Nephron progenitor cell (in vitro differentiated cells): ENCODE measurements around the gene ST6GALNAC2.

Source experiments
- DNase-seq: peaks from one replicate; pipeline ENCODE4 v3.0.0; 2021
- H3K27ac Mint-ChIP-seq: 2 replicates; pipeline ENCODE4 v1.8.0; 2021; ENCODE audit warnings: mild to moderate bottlenecking, moderate library complexity, mixed read lengths
- H3K27me3 Mint-ChIP-seq: 2 replicates; pipeline ENCODE4 v1.8.0; 2021; ENCODE audit warnings: mild to moderate bottlenecking, low read depth, mixed read lengths; ENCODE audit not compliant: poor library complexity
- H3K36me3 Mint-ChIP-seq: 2 replicates; pipeline ENCODE4 v1.8.0; 2021; ENCODE audit warnings: low read depth, mixed read lengths
- H3K4me1 Mint-ChIP-seq: 2 replicates; pipeline ENCODE4 v1.8.0; 2021; ENCODE audit warnings: mixed read lengths
- H3K4me3 Mint-ChIP-seq: 2 replicates; pipeline ENCODE4 v1.8.0; 2021; ENCODE audit warnings: mild to moderate bottlenecking, moderate library complexity, mixed read lengths
- H3K9me3 Mint-ChIP-seq: 2 replicates; pipeline ENCODE4 v1.8.0; 2021; ENCODE audit warnings: mild to moderate bottlenecking, moderate library complexity, mixed read lengths
- CTCF ChIP-seq: fragments of 200-600 bp; sonication (generic); IDR thresholded peaks from 2 replicates; pipeline ENCODE4 v1.5.0; 2021; ENCODE audit warnings: antibody characterized with exemption

The ST6GALNAC2 gene

DNA sequence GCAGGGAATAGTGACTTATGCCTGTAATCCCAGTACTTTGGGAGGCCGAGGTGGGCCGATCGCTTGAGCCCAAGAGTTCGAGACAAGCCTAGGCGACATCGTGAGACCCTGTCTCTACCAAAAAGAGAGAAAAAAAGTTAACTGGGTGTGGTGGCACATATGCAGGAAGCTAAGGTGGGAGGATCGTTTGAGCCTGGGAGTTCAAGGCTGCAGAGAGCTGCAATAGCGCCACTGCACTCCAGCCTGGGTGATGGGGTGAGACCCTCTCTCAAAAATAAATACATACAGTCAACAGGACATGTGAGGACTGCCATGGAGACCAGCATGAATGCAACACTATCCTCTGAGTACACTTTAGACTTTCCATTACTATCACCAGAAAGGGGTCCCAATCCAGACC lies 15.4 kb upstream of the ST6GALNAC2 start:
- no peaks in the 10 kb centered on the region for H3K36me3 Mint-ChIP-seq
- no peak for TF ChIP-seq CTCF
- no peak overlapping the region for H3K4me3 Mint-ChIP-seq
- H3K4me1 Mint-ChIP-seq, result peaks cover 17% of the 10 kb centered on the region
- H3K27me3 Mint-ChIP-seq, result peaks cover 23% of the 10 kb centered on the region
- no peak overlapping the region for H3K27ac Mint-ChIP-seq
- peaks cover 8% of the 10 kb centered on the region for H3K9me3 Mint-ChIP-seq
- DNase-seq, result no peak

DNA sequence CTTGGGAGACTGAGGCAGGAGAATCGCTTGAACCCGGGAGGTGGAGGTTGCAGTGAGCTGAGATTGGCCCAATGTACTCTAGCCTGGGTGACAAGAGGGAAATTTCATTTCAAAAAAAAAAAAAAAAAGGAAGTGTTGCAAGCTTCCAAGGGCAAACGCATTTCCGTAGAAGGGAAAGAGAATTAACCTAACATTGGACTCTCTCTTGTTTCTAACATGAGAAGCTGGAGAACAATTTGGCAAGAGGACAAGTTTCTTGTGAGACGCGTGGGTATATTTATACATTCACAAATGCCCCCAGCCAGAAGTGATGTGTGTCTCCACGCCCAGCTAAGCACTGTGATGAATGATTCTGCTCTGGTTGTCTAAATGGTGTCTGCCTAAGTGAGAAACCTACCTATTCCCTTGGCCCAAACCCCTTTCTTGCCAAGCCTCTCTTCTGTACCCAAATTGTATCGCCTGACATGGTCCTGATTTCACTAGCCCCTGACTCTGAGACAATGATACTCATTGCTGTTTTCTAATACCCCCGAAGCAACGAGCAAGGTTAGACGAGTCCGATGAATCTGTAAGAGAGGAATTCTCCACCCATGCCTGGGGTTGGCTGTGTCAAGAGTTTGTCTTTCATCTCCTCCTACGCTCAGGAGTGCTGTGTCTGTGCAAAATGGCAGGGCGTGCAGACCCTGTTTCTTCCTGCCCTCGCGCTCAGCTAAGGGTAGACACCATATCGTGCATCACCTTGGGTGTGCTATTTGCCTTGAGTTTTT lies 14.2 kb upstream of the ST6GALNAC2 start:
- H3K27ac Mint-ChIP-seq, result no peak overlapping the region
- peaks cover 22% of the 10 kb centered on the region for H3K4me1 Mint-ChIP-seq
- H3K27me3 Mint-ChIP-seq, result peaks cover 32% of the 10 kb centered on the region
- no peak overlapping the region for H3K4me3 Mint-ChIP-seq
- no peak for TF ChIP-seq CTCF
- H3K9me3 Mint-ChIP-seq, result peaks cover 8% of the 10 kb centered on the region
- DNase-seq, result no peak
- H3K36me3 Mint-ChIP-seq, result no peaks in the 10 kb centered on the region

GRCh38 chr17:76598004-76598439 lies 12.4 kb upstream of the ST6GALNAC2 start:
- Mint-ChIP-seq H3K4me3 (no peak overlapping the region), H3K9me3 (peaks cover 5% of the 10 kb centered on the region), H3K27ac (no peak overlapping the region), H3K36me3 (no peaks in the 10 kb centered on the region), H3K4me1 (peaks cover 40% of the 10 kb centered on the region), H3K27me3 (peaks cover 39% of the 10 kb centered on the region)
- TF ChIP-seq CTCF, result no peak
- DNase-seq, result no peak

DNA sequence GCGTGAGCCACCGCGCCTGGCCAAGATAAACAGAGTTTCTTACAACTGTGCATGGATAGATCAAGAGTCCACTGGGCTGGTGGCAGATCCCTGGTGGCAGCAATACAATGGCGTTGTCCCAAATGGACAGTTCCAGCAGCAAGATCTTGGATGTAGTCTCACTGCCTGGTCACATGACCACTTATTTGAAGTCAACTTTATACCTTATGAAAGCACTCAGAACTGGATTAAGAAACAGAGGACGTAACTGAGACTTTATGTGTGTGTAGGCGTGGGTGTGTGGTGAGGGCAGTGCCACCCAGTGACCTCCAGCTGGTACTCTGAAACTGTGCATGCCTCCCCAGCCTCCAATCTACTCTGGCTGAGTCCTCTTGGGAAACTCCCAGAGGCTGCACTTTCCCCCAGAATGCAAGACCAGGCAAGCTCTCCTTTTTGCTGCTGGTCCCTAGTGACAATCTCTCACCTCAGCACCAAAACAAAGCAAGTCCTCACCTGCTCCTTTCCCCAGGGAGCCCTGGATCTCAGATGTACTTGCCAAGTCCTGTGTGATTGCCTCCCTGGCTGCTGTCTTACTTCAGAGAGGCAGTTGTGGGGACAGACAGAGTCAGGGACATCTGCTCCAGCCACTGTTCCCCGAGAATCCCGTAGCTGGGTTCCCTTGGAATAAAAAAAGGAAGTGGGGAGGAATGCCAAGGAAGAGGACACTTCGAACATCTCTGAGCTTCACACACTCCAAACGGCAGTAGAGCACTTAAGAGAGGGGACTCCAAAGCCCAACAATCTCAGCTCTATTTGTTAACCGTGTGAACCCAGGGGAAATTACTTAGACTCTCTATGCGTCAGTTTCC lies 11.7 kb upstream of the ST6GALNAC2 start:
- no peak overlapping the region for H3K4me3 Mint-ChIP-seq
- no peak for TF ChIP-seq CTCF
- H3K9me3 Mint-ChIP-seq, result no peaks in the 10 kb centered on the region
- peaks cover 40% of the 10 kb centered on the region for H3K4me1 Mint-ChIP-seq
- DNase-seq, result no peak
- peaks cover 40% of the 10 kb centered on the region for H3K27me3 Mint-ChIP-seq
- no peaks in the 10 kb centered on the region for H3K36me3 Mint-ChIP-seq
- H3K27ac Mint-ChIP-seq, result no peak overlapping the region

DNA sequence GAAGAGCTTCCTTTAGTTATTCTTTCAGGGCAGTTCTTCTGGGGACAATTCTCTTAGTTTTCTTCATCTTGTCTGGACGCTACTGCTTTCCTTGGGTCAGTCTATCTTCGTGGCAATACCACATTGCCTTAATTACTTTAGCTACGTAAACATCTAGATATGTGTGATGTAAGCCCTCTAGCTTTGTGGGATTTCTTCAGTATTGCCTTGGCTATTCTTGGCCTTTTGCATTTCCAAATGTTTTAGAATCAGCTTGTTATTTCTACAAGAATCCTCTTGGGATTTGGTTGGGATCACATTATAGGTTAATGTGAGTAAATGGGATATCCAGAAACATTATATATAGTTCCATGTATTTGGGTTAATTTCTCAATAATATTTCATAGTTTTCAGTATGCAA lies 9.0 kb upstream of the ST6GALNAC2 start:
- peaks cover 33% of the 10 kb centered on the region for H3K27me3 Mint-ChIP-seq
- H3K27ac Mint-ChIP-seq, result no peak overlapping the region
- H3K36me3 Mint-ChIP-seq, result no peaks in the 10 kb centered on the region
- peaks cover under 1% of the 10 kb centered on the region for H3K9me3 Mint-ChIP-seq
- DNase-seq, result no peak
- H3K4me3 Mint-ChIP-seq, result no peak overlapping the region
- peaks cover 37% of the 10 kb centered on the region for H3K4me1 Mint-ChIP-seq
- no peak for TF ChIP-seq CTCF
